GM12878 (cell line): ENCODE data around the gene FRMD8. TPM values are rescaled to one million over a fixed set of nuclear protein-coding genes. Genes with fewer than 3 reads are reported as not detected.
"Not testable (repeated sequence)": the region's sequence is repeated elsewhere in the genome, so short reads cannot be mapped to it uniquely, and the experiment has no call there.

Experiments
- ATAC-seq: fragments of 200-7000 bp; cut with Tn5 transposase; 3 replicates; pipeline ENCODE4 v1.9.1; 2020; ENCODE audit warnings: mild to moderate bottlenecking, moderate library complexity
- BruUV-seq: library from RNA; stranded (reverse); fragments of 400-500 nt; replicated peaks from 2 replicates; lab custom pipeline; 2021; lab: Mats Ljungman, UMichigan
- CTCF ChIA-PET: fragments of 300-600 bp; sonication (Branson Sonifier 250); formaldehyde crosslinking; extraction: SDS; loops from one replicate; lab custom pipeline; 2021; ENCODE audit warnings: inconsistent platforms; lab: Yijun Ruan, JAX
- POLR2A ChIA-PET: fragments of 350-600 bp; formaldehyde crosslinking; extraction: SDS; loops from one replicate; lab custom pipeline; 2021; ENCODE audit warnings: inconsistent platforms; lab: Charles Lee
- RAD21 ChIA-PET: fragments of 300-600 bp; sonication (Branson Sonifier 250); formaldehyde crosslinking; loops from one replicate; lab custom pipeline; 2023; ENCODE audit warnings: antibody characterized with exemption; ENCODE audit not compliant: unreplicated experiment; lab: Charles Lee
- SMC1A ChIA-PET: fragments of 300-600 bp; sonication (Branson Sonifier 250); formaldehyde crosslinking; loops from one replicate; lab custom pipeline; 2023; ENCODE audit not compliant: unreplicated experiment, uncharacterized antibody; lab: Charles Lee
- DNase-seq: peaks from one replicate; pipeline ENCODE4 v3.0.0-alpha.2; 2011; ENCODE audit warnings: low read depth, low spot score
- FAIRE-seq: peaks from 3 replicates; lab custom pipeline; 2011; peaks lifted over from hg19 to GRCh38; lab: Jason Lieb, UNC
- H2AFZ ChIP-seq: 2 replicates; pipeline ENCODE4 v1.6.0; 2011; ENCODE audit warnings: low read depth, low read length, control low read depth; ENCODE audit not compliant: control insufficient read depth
- H3K27ac ChIP-seq: 2 replicates; pipeline ENCODE4 v1.5.1; 2011; ENCODE audit warnings: control low read depth; ENCODE audit not compliant: control insufficient read depth, insufficient read depth
- H3K27me3 ChIP-seq, 2 experiments: replicated peaks in 1 of 2; 2 replicates each; pipeline versions ENCODE4 v1.6.0 to v1.6.1; 2011; ENCODE audit warnings: low read length in 1 of 2; ENCODE audit not compliant: control insufficient read depth in 2 of 2, insufficient read depth in 2 of 2
- H3K36me3 ChIP-seq, 2 experiments: 2 replicates each; pipeline ENCODE4 v1.5.1; 2011; ENCODE audit warnings: low read length in 1 of 2; ENCODE audit not compliant: control insufficient read depth in 2 of 2, insufficient read depth in 2 of 2
- H3K4me1 ChIP-seq: 2 replicates; pipeline ENCODE4 v1.6.1; 2011; ENCODE audit warnings: mild to moderate bottlenecking, low read length, moderate library complexity, mixed read lengths; ENCODE audit not compliant: control insufficient read depth, insufficient read depth
- H3K4me2 ChIP-seq: 2 replicates; pipeline ENCODE4 v1.6.0; 2011; ENCODE audit warnings: control low read depth; ENCODE audit not compliant: control insufficient read depth, insufficient read depth
- H3K4me3 ChIP-seq: fragments of 200-600 bp; sonication (generic); 2 replicates; pipeline ENCODE4 v1.5.1; 2016
- H3K79me2 ChIP-seq: 2 replicates; pipeline ENCODE4 v1.6.0; 2011; ENCODE audit warnings: low read length; ENCODE audit not compliant: control insufficient read depth, insufficient read depth
- H3K9ac ChIP-seq: 2 replicates; pipeline ENCODE4 v1.8.0; 2011; ENCODE audit warnings: low read length, control low read depth, mixed read lengths; ENCODE audit not compliant: control insufficient read depth, insufficient read depth
- H3K9me3 ChIP-seq: replicated peaks from 3 replicates; pipeline ENCODE4 v1.5.1; 2011; ENCODE audit warnings: mild to moderate bottlenecking, low read length; ENCODE audit not compliant: control insufficient read depth, insufficient read depth
- H4K20me1 ChIP-seq: 2 replicates; pipeline ENCODE4 v1.6.0; 2011; ENCODE audit not compliant: control insufficient read depth, insufficient read depth
- WGBS: methylation state at CpG from one replicate; pipeline ENCODE4 v1.1.6; 2016; ENCODE audit warnings: low lambda C conversion rate; ENCODE audit not compliant: insufficient replicate concordance, insufficient coverage; ENCODE audit errors: missing lambda C conversion rate; 5-methylcytosine and 5-hydroxymethylcytosine counted together
- in situ Hi-C: fragments of 300-500 bp; cut with MboI; formaldehyde crosslinking; loops from 9 replicates; pipeline ENCODE4 v1.14.3; 2018; ENCODE audit warnings: mixed read lengths
- intact Hi-C: fragments of 100-400 bp; cut with micrococcal nuclease; formaldehyde crosslinking; loops from one replicate; pipeline ENCODE4 v1.14.2; 2022; ENCODE audit not compliant: unreplicated experiment
- polyA plus RNA-seq, 11 experiments: library from polyadenylated mRNA; depleted of rRNA in 4 of 11; unstranded in 6 of 11; stranded (reverse) in 5 of 11; fragments of >200 nt; fragmentation: Nextera tagmentation in 4 of 11; fragmentation: Illumina TruSeq in 1 of 11; extraction: Ambion mirVana in 4 of 11; extraction: Trizol in 1 of 11; gene quantifications; 1 replicate in 1 of 11; 2 replicates in 10 of 11; pipeline versions ENCODE4 v1.2.1 to v1.2.3, GENCODE V29; 2011 to 2016; ENCODE audit warnings: inconsistent platforms in 2 of 11, missing spikeins in 2 of 11, low read depth in 1 of 11
- total RNA-seq, 4 experiments: library from RNA; depleted of rRNA in 3 of 4; stranded (reverse); fragments of >200 nt in 3 of 4; fragmentation: Illumina TruSeq in 1 of 4; extraction: Trizol in 1 of 4; gene quantifications; 2 replicates each; pipeline versions ENCODE4 v1.2.1 to v1.2.3, GENCODE V29; 2013 to 2021
- TF ChIP-seq, protein P1 (sequence below): IDR thresholded peaks from 2 replicates; pipeline ENCODE4 v1.6.1; 2012; ENCODE audit warnings: low read length, inconsistent platforms

The FRMD8 gene
- total and polyA plus RNA-seq, 10 of the 15 experiments (the other 5 are each of a cell fraction or from before 2014, with no cell fraction given): 8.3 to 69.4 (median 28.0) TPM

DNA sequence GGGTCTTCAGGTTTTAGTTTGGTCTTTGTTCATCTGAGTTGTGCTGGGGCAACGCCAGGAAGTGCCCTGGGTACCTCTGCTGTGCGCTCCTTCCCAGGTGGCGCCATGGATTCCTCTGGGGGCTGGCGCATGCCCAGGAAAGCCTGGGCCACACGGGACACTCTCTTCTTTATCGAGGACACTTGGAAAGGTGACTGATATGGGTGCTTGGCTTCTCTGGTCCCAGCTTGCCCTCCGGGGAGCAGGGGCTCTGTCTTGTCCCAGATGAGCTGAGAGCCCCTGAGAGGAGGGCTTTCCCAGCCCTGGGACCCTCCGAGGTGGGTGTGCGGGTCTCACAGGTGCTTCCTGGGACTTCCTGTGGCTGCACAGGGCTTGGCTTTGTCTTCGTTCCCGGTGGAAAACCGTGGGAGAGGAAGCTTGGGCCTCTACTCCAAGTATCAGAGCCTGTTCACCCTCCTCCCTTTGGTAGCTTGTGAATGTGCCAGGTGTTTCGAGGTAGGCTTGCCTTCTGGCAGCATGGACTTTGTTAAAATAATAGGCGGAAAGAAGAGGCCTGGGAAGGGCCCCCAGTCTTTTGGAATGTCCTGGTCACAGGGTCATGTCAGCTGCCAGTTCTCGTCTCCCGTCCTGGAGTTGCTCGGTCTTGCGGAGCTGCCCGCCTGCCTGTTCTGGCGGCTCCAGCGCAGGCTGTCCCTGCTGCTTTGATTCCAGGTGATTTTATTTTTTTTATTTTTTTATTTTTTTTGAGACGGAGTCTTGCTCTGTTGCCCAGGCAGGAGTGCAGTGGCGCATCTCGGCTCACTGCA, 26.0 kb downstream of the FRMD8 start (continued):
- TF ChIP-seq, protein P1, sequence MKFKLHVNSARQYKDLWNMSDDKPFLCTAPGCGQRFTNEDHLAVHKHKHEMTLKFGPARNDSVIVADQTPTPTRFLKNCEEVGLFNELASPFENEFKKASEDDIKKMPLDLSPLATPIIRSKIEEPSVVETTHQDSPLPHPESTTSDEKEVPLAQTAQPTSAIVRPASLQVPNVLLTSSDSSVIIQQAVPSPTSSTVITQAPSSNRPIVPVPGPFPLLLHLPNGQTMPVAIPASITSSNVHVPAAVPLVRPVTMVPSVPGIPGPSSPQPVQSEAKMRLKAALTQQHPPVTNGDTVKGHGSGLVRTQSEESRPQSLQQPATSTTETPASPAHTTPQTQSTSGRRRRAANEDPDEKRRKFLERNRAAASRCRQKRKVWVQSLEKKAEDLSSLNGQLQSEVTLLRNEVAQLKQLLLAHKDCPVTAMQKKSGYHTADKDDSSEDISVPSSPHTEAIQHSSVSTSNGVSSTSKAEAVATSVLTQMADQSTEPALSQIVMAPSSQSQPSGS: no peak

DNA sequence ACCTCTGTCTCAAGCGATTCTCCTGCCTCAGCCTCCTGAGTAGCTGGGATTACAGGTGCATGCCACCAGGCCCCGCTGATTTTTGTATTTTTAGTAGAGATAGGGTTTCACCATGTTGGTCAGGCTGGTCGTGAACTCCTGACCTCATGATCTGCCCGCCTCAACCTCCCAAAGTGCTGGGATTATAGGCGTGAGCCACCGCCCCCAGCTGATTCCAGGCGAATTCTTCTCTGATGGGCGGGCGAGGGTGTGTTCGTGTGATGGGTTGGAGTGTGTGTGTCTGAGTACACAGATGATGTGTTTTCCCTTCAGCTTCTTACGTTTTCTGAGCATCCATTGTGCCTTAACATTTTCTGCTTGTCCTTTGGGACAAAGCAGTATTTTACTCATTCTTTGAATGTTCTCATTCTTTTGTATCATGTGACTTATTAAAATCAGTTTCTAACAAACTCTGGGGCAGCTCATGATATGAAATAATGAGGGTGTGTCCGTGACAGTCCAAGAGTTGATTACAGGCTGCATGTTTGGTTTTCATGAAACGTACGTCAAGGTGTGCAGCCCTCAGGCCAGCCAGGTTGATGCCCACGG, 26.7 kb downstream of the FRMD8 start:
- Histone ChIP-seq H3K79me2 (peaks cover 22% of the 10 kb centered on the region), H3K36me3 (peaks cover 4 to 21% of the 10 kb centered on the region in 2 experiments), H3K4me1 (peaks cover 24% of the 10 kb centered on the region)
- BruUV-seq, H4K20me1 ChIP-seq, H3K4me3 ChIP-seq, DNase-seq, H3K9ac ChIP-seq, H2AFZ ChIP-seq, H3K27ac ChIP-seq, H3K27me3 ChIP-seq, H3K9me3 ChIP-seq, in situ Hi-C loops, FAIRE-seq, intact Hi-C loops, H3K4me2 ChIP-seq, ATAC-seq: not testable (repeated sequence)
- WGBS: 93% methylated on average over 15 of the region's 15 CpGs
- RAD21 ChIA-PET: interaction anchor here (1.1 kb wide), 1 partner anchor 56 kb away, joined by 4 read pairs; no protein-coding TSS in a partner anchor
- POLR2A ChIA-PET: interaction anchor here (0.6 to 13.6 kb wide), 5 partner anchors 10 to 87 kb away, joined by 3 to 323 read pairs (median 3); partner anchors contain the start of gene MALAT1
- SMC1A ChIA-PET: interaction anchor here (1.3 kb wide), 1 partner anchor 56 kb away, joined by 4 read pairs; no protein-coding TSS in a partner anchor
- CTCF ChIA-PET: interaction anchor here (1.1 to 15.3 kb wide), 3 partner anchors 11 to 97 kb away, joined by 3 to 362 read pairs (median 4); no protein-coding TSS in a partner anchor
